Measurements from ENCODE around the gene PPM1J. TPM values are rescaled to one million over a fixed set of nuclear protein-coding genes. Genes with fewer than 3 reads are reported as not detected.

PPM1J gene
- total and polyA plus RNA-seq, 2 of the 13 experiments (the other 11 are each of a cell fraction or from before 2014, with no cell fraction given) = 0.07 to 0.22 TPM

- H3K27ac ChIP-seq (ENCODE audit: extremely low read length, insufficient read depth, low read length) = no peak overlapping the region
- POLR2A ChIA-PET = interaction anchor here (1.0 to 5.5 kb wide), 3 partner anchors 29 to 53 kb away, joined by 3 to 251 read pairs (median 5); partner anchors contain the start of gene ST7L
- no peak for ATAC-seq
- H3K9ac ChIP-seq (ENCODE audit: insufficient read depth, low read depth, low read length) = no peak overlapping the region
- BruUV-seq (replicated peaks) = no TSS peak
- FAIRE-seq = no peak
- intact Hi-C loops (cut with micrococcal nuclease; ENCODE audit: unreplicated experiment) (no loop called here), in situ Hi-C loops (cut with HindIII; ENCODE audit: extremely low pct_ligation_motif_present, low pct_unique_long_range_greater_than_20kb) (loop anchor here (5.0 kb wide), 1 partner anchor 35 kb away; the partner anchor contains the start of gene RHOC)
- CTCF ChIA-PET (ENCODE audit: low intra/inter-chr PET ratio, low total read pairs) = no interaction called here
- H2AFZ ChIP-seq (ENCODE audit: low read length) = no peak overlapping the region
- no peak for DNase-seq (ENCODE audit: low spot score)
- no peaks in the 10 kb centered on the region for H3K9me3 ChIP-seq (ENCODE audit: low read length)
- WGBS (ENCODE audit: low lambda C conversion rate) = 98% methylated on average over 2 of the region's 2 CpGs
- TF ChIP-seq SYNCRIP (IDR thresholded peaks at IDR 0.05; ENCODE audit: insufficient read depth, low read depth, low read length) = no peak
- TF ChIP-seq, protein P1, sequence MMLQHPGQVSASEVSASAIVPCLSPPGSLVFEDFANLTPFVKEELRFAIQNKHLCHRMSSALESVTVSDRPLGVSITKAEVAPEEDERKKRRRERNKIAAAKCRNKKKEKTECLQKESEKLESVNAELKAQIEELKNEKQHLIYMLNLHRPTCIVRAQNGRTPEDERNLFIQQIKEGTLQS (CRISPR knock-in tag; IDR thresholded peaks at IDR 0.05) = no peak
- no peak for TF ChIP-seq DPF2 (CRISPR knock-in tag; IDR thresholded peaks at IDR 0.05; ENCODE audit: borderline replicate concordance, low read depth)
- no peak for TF ChIP-seq CBX2 (IDR thresholded peaks at IDR 0.05; ENCODE audit: low read depth, low read length)
- TF ChIP-seq CBX2 (CRISPR knock-in tag; IDR thresholded peaks at IDR 0.05; ENCODE audit: low read depth) = no peak
- no peak for TF ChIP-seq CENPT (CRISPR knock-in tag; IDR thresholded peaks at IDR 0.05; ENCODE audit: low read depth)
- no peak for TF ChIP-seq ZNF564 (CRISPR knock-in tag; IDR thresholded peaks at IDR 0.05)
- TF ChIP-seq ZNF260 (CRISPR knock-in tag; IDR thresholded peaks at IDR 0.05; ENCODE audit: borderline replicate concordance, low read depth) = no peak
- TF ChIP-seq SRSF4 (IDR thresholded peaks at IDR 0.05; ENCODE audit: low read depth, low read length, poor library complexity, severe bottlenecking) = no peak
- no peak for TF ChIP-seq MAFF (IDR thresholded peaks at IDR 0.05; ENCODE audit: low read depth, low read length)
- no peak for TF ChIP-seq SUZ12 (IDR thresholded peaks at IDR 0.05; ENCODE audit: low read depth, low read length)
- TF ChIP-seq PHF5A (CRISPR knock-in tag; IDR thresholded peaks at IDR 0.05; ENCODE audit: low read depth, unreplicated experiment) = no peak
- no peak for TF ChIP-seq NFIC (IDR thresholded peaks at IDR 0.05; ENCODE audit: low read length)
- TF ChIP-seq, protein P2, sequence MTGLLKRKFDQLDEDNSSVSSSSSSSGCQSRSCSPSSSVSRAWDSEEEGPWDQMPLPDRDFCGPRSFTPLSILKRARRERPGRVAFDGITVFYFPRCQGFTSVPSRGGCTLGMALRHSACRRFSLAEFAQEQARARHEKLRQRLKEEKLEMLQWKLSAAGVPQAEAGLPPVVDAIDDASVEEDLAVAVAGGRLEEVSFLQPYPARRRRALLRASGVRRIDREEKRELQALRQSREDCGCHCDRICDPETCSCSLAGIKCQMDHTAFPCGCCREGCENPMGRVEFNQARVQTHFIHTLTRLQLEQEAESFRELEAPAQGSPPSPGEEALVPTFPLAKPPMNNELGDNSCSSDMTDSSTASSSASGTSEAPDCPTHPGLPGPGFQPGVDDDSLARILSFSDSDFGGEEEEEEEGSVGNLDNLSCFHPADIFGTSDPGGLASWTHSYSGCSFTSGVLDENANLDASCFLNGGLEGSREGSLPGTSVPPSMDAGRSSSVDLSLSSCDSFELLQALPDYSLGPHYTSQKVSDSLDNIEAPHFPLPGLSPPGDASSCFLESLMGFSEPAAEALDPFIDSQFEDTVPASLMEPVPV (CRISPR knock-in tag; IDR thresholded peaks at IDR 0.05) = no peak
- no peak for TF ChIP-seq TBX3 (IDR thresholded peaks at IDR 0.05; ENCODE audit: borderline replicate concordance)
- TF ChIP-seq KDM3A (CRISPR knock-in tag; IDR thresholded peaks at IDR 0.05; ENCODE audit: low read depth) = no peak
- TF ChIP-seq ZNF768 (CRISPR knock-in tag; IDR thresholded peaks at IDR 0.05) = no peak
- no peak for TF ChIP-seq ZFP36L1 (CRISPR knock-in tag; IDR thresholded peaks at IDR 0.05)
- TF ChIP-seq HBP1 (CRISPR knock-in tag; IDR thresholded peaks at IDR 0.05; ENCODE audit: low read depth) = no peak
- no peak overlapping the region for H3K4me3 ChIP-seq (replicated peaks in 1 of 3; ENCODE audit: insufficient read depth in 1 of 3, low read depth in 2 of 3, low read length in 3 of 3)
- peaks cover 3 to 35% of the 10 kb centered on the region in 2 experiments; a peak in 4 of 5 replicates for H3K36me3 ChIP-seq (replicated peaks in 1 of 2; ENCODE audit: control insufficient read depth in 1 of 2, insufficient read depth in 2 of 2, low read length in 2 of 2)
- H3K4me1 ChIP-seq (ENCODE audit: insufficient read depth, low read length) = peaks cover 27% of the 10 kb centered on the region
- peaks cover 21% of the 10 kb centered on the region for H3K79me2 ChIP-seq (ENCODE audit: insufficient read depth, low read length)
- no peak overlapping the region for H3K4me2 ChIP-seq (ENCODE audit: low read depth, low read length)
- no peaks in the 10 kb centered on the region for H4K20me1 ChIP-seq (ENCODE audit: insufficient read depth, low read length)
- no peaks in the 10 kb centered on the region; a peak in 1 of 5 replicates for H3K27me3 ChIP-seq (ENCODE audit: control insufficient read depth in 1 of 2, insufficient read depth in 2 of 2, low read length in 2 of 2)
Observed at GRCh38 chr1:112672009-112672408, 43.1 kb downstream of the PPM1J start.

Measured in HepG2 (cell line).